ENCODE data around the gene HMGA1. TPM values are rescaled to one million over a fixed set of nuclear protein-coding genes. Genes with fewer than 3 reads are reported as not detected.

The HMGA1 gene
- total and polyA plus RNA-seq, 10 of the 15 experiments (the other 5 are each of a cell fraction or from before 2014, with no cell fraction given): 13.4 to 885 (median 508) TPM

DNA sequence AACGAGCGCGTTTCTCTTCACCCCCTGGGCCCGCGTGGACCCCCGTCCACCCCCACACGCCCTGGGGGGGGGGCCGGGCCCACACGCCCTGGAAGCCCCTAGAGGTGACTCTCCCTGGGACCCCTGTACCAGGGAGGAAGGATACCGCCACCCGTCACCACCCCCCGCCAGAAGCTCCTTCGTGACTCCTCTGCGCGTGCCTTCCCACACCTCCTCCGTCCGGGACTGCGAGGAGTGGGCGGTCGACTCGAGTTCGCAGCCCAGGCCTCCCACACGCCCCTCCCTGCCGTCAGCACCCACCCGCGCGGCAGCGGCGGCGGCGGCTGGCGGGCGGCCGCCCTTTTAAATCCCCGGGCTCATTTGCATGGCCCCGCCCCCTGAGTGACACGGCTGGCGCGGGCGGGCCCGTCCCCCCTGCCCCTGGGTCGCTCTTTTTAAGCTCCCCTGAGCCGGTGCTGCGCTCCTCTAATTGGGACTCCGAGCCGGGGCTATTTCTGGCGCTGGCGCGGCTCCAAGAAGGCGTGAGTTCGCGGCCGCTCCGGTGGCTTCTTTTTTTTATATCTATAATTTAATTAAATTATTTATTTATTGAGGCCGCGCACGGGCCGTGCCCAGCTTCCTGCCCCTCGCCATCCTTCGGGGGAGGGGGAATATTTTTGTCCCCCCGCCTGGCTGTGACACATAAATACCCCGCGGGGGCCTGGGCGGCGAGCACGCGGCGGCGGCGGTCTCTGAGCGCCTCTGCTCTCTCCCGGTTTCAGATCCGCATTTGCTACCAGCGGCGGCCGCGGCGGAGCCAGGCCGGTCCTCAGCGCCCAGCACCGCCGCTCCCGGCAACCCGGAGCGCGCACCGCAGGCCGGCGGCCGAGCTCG, at the start of gene HMGA1 (continued):
- TF ChIP-seq, protein P1, sequence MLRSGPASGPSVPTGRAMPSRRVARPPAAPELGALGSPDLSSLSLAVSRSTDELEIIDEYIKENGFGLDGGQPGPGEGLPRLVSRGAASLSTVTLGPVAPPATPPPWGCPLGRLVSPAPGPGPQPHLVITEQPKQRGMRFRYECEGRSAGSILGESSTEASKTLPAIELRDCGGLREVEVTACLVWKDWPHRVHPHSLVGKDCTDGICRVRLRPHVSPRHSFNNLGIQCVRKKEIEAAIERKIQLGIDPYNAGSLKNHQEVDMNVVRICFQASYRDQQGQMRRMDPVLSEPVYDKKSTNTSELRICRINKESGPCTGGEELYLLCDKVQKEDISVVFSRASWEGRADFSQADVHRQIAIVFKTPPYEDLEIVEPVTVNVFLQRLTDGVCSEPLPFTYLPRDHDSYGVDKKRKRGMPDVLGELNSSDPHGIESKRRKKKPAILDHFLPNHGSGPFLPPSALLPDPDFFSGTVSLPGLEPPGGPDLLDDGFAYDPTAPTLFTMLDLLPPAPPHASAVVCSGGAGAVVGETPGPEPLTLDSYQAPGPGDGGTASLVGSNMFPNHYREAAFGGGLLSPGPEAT (IDR thresholded peaks at IDR 0.05; ENCODE audit: low read depth): peak; percentile 31; the same call in 1 of the 2 replicates
- no peak for TF ChIP-seq EZH2 (IDR thresholded peaks at IDR 0.05; ENCODE audit: borderline replicate concordance, control insufficient read depth, low read depth, low read length)
- peak; percentile 96 for TF ChIP-seq POLR2A (IDR thresholded peaks at IDR 0.05; ENCODE audit: low read depth, low read length)
- peak; percentile 96 for TF ChIP-seq SMAD5 (IDR thresholded peaks at IDR 0.05; ENCODE audit: low read depth)
- TF ChIP-seq RFX5 (IDR thresholded peaks at IDR 0.05; ENCODE audit: low read depth, low read length): no peak
- TF ChIP-seq PAX5 (IDR thresholded peaks at IDR 0.05; ENCODE audit: borderline replicate concordance, low read depth, low read length): peak; percentile 47; the same call in 1 of the 2 replicates
- TF ChIP-seq KLF5 (IDR thresholded peaks at IDR 0.05; ENCODE audit: partially characterized antibody): peak; percentile 65
- TF ChIP-seq GATAD2B (conservative IDR thresholded peaks at IDR 0.05; ENCODE audit: low read depth): peak; percentile 50
- peak; percentile 95 for TF ChIP-seq HDAC6 (IDR thresholded peaks at IDR 0.05; ENCODE audit: unreplicated experiment)
- no peak for TF ChIP-seq BRCA1 (IDR thresholded peaks at IDR 0.05; ENCODE audit: low read depth, low read length)
- peak; percentile 97 for TF ChIP-seq ZSCAN29 (IDR thresholded peaks at IDR 0.05)
- TF ChIP-seq PML (IDR thresholded peaks at IDR 0.05; ENCODE audit: low read length): peak; percentile 99
- TF ChIP-seq NFIC (IDR thresholded peaks at IDR 0.05; ENCODE audit: low read depth, low read length): 0 out of 2 replicates have a peak, but pooled peaks have one; percentile 12
- TF ChIP-seq, protein P2, sequence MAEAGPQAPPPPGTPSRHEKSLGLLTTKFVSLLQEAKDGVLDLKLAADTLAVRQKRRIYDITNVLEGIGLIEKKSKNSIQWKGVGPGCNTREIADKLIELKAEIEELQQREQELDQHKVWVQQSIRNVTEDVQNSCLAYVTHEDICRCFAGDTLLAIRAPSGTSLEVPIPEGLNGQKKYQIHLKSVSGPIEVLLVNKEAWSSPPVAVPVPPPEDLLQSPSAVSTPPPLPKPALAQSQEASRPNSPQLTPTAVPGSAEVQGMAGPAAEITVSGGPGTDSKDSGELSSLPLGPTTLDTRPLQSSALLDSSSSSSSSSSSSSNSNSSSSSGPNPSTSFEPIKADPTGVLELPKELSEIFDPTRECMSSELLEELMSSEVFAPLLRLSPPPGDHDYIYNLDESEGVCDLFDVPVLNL (IDR thresholded peaks at IDR 0.05; ENCODE audit: low read depth, low read length): 0 out of 2 replicates have a peak, but pooled peaks have one; percentile 15
- TF ChIP-seq IRF4 (IDR thresholded peaks at IDR 0.05; ENCODE audit: low read depth, low read length): peak; percentile 34; the same call in 1 of the 2 replicates
- TF ChIP-seq YY1 (IDR thresholded peaks at IDR 0.05; ENCODE audit: low read depth, low read length): peak; percentile 65; the same call in 1 of the 2 replicates
- TF ChIP-seq, protein P3, sequence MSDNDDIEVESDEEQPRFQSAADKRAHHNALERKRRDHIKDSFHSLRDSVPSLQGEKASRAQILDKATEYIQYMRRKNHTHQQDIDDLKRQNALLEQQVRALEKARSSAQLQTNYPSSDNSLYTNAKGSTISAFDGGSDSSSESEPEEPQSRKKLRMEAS (IDR thresholded peaks at IDR 0.05; ENCODE audit: low read depth, low read length): peak; percentile 59
- peak; percentile 63; the same call in 1 of the 2 replicates for TF ChIP-seq CREM (IDR thresholded peaks at IDR 0.05; ENCODE audit: low read depth)
- TF ChIP-seq MYC (IDR thresholded peaks at IDR 0.05; ENCODE audit: insufficient read depth, insufficient read length, insufficient replicate concordance, low read length, severe bottlenecking): peak; percentile 24
- TF ChIP-seq, protein P4, sequence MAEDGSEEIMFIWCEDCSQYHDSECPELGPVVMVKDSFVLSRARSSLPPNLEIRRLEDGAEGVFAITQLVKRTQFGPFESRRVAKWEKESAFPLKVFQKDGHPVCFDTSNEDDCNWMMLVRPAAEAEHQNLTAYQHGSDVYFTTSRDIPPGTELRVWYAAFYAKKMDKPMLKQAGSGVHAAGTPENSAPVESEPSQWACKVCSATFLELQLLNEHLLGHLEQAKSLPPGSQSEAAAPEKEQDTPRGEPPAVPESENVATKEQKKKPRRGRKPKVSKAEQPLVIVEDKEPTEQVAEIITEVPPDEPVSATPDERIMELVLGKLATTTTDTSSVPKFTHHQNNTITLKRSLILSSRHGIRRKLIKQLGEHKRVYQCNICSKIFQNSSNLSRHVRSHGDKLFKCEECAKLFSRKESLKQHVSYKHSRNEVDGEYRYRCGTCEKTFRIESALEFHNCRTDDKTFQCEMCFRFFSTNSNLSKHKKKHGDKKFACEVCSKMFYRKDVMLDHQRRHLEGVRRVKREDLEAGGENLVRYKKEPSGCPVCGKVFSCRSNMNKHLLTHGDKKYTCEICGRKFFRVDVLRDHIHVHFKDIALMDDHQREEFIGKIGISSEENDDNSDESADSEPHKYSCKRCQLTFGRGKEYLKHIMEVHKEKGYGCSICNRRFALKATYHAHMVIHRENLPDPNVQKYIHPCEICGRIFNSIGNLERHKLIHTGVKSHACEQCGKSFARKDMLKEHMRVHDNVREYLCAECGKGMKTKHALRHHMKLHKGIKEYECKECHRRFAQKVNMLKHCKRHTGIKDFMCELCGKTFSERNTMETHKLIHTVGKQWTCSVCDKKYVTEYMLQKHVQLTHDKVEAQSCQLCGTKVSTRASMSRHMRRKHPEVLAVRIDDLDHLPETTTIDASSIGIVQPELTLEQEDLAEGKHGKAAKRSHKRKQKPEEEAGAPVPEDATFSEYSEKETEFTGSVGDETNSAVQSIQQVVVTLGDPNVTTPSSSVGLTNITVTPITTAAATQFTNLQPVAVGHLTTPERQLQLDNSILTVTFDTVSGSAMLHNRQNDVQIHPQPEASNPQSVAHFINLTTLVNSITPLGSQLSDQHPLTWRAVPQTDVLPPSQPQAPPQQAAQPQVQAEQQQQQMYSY (CRISPR knock-in tag; IDR thresholded peaks at IDR 0.05): 0 out of 2 replicates have a peak, but pooled peaks have one; percentile 32
- TF ChIP-seq, protein P5, sequence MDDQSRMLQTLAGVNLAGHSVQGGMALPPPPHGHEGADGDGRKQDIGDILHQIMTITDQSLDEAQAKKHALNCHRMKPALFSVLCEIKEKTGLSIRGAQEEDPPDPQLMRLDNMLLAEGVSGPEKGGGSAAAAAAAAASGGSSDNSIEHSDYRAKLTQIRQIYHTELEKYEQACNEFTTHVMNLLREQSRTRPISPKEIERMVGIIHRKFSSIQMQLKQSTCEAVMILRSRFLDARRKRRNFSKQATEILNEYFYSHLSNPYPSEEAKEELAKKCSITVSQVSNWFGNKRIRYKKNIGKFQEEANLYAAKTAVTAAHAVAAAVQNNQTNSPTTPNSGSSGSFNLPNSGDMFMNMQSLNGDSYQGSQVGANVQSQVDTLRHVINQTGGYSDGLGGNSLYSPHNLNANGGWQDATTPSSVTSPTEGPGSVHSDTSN (IDR thresholded peaks at IDR 0.05; ENCODE audit: insufficient replicate concordance, low read depth, low read length): peak; percentile 86
- peak; percentile 32 for TF ChIP-seq RELA (IDR thresholded peaks at IDR 0.05; ENCODE audit: borderline replicate concordance, partially characterized antibody)

Data from GM12878 (cell line).